Activated CD4-positive, alpha-beta T cell treated with anti-CD3 and anti-CD28 coated beads, Interleukin-2, Interleukin-6, amounts not matched to agents 100 ng/mL and 50 ng/mL, durations not matched to agents 16 hours and 8 hours (primary cell): ENCODE data around the gene FBXW9.
A peak's percentile ranks its signal among the peaks of the same experiment; 100 is the strongest.
"Not testable (repeated sequence)": the region's sequence is repeated elsewhere in the genome, so short reads cannot be mapped to it uniquely, and the experiment has no call there.

Experiments
- DNase-seq: peaks from one replicate; pipeline ENCODE4 v3.0.0-alpha.2; 2020

FBXW9 gene

DNA sequence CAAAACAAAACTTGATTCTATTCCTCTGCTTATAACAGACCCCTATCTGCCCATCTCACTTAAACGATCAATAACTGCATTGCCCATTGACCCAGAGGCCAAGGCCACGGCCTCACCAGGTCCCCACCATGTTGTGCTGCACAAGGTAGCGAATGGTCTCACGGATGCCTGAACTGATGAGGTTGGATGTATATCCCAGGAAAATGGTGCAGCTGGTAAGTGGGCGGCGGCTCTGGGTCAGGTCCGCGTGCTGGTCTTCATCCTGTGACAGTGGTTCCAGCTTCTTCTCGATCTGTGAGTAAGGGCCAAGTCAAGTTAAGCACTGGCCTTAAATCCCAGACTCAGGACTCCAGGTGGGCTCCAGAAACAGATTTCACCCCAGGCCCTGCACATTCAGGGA is 16.4 kb downstream of the FBXW9 start:
- no peak for DNase-seq

DNA sequence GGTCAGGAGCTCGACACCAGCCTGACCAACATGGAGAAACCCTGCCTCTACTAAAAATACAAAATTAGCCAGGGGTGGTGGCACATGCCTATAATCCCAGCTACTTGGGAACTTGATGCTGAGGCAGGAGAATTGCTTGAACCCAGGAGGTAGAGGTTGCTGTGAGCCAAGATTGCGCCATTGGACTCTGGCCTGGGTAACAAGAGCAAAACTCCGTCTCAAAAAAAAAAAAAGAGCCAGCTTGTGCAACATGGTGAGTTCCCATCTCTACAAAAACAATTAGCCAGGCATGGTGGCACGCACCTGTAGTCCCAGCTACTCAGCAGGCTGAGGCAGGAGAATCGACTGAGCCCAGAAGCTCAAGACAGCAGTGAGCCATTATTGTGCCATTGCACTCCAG is 18.4 kb downstream of the FBXW9 start:
- DNase-seq, result not testable (repeated sequence)

DNA sequence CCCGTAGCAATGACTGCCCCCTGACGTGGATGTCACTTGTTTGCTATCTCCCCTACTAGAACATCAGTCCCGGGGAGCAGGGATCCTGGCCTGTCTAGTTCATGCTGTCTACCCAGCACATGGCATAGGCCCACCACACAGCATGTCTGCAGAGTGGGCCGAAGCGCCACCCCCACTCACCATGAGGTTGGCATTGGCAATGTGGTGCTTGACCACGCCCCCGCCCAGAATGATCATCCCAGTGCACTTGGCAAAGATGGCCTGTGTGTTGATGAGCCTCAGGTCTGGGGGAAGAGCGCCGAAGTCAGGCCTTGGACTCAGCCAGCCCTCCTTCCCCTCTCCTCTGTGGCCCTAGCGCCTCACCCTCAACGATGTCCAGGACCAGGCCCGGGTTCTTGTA is 19.5 kb downstream of the FBXW9 start:
- DNase-seq, result no peak

DNA sequence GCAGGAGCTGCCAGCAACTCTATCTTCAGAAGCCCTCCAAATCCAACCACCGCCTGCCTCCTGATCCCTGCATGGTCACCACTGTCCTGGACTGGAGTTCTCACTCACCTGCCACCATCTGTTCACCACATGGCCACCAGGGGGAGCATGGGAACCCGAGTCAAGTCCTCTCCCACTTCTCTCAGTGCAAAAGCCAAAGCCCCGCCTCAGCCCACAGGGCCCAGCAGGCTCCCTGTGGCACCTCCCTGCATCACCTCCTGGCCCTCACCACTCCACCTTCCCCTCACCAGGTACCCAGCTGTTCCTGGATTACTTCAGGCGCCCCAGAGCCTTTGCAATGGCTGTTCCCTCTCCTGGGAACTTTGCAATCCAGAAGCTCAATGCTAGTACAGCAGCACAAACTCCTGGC is 20.0 kb downstream of the FBXW9 start:
- peak; percentile 93 for DNase-seq

DNA sequence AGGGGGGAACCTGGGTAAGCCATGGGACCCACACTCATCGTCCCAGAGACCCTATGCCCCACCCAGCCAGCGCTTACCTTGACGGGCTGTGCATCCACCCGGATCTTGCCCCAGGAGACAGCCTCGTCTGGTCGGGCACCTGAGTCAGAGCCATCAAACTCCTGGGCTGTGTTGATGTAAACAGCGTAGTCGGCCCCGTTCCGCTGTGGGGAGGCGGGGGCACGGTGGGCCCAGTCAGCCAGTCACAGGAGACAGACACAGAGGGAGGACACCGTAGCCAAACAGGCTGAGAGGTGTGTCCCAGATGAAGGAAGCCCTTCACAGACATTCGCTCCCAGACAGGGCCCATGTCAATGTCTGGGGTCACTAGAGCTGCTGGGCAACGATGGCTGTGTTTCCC is 20.5 kb downstream of the FBXW9 start:
- DNase-seq, result no peak

DNA sequence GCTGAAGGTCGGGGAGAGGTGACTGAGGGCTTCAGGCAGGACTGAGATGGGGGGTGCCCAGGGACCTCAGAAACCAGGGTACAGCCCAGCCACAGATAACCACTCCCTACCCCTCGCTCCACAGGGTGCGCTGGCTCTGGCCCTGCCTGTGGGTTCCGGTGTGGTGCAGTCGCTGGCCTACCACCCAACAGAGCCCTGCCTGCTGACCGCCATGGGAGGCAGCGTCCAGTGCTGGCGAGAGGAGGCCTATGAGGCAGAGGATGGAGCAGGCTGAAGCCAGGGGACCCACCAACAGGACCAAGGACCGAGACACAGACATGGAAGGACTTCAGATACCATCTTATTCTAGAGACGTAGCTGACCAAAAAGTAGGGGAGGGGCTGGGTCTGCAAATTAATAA is 21.0 kb downstream of the FBXW9 start:
- no peak for DNase-seq

DNA sequence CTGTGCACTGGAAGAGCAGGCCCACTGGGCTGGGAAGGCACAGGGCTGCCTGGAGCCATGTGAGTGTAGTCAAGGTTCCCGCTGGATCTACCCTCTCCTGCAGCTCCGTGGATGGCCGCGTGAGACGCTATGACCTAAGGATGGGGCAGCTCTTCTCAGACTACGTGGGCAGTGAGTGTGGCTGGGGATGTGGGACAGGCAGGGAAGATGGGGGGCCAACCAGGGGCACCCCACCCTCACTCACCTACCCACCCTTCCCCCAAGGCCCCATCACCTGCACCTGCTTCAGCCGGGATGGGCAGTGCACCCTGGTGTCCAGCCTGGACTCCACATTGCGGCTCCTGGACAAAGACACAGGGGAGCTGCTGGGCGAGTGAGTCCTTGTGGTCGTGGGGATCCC is 23.7 kb downstream of the FBXW9 start:
- DNase-seq, result no peak

DNA sequence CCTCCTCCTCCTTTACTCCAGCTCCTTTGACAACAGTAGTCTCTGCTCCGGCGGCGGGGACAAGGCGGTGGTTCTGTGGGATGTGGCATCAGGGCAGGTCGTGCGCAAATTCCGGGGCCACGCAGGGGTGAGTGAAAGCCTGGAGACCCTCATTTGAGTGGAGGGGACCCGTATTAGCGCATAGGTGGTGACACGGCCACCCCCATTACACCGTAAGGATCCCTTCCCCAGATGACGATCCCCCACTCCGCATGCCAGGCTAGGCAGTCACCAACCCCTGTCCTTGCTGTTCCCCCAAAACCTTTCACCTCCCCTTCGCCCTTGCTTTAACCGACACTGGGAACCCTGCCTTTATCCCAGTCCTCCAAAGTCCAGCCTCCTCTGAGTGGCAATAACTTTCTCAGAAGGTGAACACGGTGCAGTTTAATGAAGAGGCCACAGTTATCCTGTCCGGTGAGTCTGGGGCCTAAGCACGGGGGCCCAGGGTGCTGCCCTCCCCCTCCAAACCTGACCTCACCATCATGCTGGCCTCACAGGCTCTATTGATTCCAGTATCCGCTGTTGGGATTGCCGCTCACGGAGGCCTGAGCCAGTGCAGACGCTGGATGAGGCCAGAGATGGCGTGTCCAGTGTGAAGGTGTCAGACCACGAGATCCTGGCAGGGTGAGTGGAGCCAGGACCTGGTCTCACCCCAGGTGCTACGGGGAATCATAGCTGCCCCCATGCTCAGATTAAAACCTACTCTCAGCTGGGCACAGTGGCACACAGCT is 26.1 kb downstream of the FBXW9 start:
- no peak for DNase-seq

DNA sequence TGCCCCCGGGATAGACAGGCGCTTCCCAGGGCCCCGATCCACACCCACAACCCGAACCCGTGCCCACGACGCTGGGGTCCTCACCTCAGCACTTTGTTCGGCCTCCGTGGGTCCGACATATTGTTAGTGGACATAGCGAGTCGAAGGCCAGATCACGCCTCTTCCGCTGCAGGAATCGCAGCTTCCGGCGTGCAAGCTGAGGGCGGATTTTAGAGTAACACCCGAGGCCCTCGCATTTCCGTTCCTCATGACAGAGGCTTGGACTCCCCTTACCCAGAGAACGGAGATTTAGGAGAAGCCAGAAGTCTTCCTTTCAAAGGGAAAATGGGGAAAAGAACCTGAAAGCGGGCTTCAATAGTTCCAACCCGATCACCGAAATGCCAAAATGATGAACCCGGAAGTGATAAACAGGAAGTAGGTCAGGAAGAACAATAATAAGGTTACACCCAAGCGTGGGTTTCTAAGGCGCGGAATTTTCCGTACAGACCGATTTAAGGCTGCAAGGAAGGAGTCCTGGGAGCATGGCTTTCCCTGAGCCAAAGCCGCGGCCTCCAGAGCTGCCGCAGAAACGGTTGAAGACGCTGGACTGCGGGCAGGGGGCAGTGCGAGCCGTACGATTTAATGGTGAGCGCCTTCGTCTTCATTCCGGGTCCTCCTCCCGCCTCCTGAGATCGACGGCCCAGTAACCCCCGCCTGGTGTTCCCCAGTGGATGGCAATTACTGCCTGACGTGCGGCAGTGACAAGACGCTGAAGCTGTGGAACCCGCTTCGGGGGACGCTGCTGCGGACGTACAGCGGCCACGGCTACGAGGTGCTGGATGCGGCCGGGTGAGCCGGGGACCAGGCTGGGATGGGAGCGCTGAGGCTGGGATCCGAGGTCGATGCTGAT is 26.9 kb downstream of the FBXW9 start:
- peak; percentile 81 for DNase-seq

DNA sequence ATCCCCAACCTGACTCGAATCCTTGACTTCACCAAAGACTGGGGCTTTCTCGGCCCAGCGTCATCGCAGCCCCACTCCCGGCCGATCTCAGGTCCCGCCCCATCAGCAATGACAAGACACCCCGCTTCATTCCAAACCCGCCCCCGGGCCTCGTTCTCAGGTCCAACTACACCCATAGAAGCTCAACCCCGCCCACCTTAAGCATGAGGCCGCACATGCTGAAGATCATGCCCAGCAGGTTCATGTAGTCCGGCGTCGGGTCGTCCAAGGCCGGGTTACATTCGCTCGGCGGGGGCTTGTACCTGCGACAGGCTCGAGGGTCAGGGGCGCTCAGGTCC is 27.5 kb downstream of the FBXW9 start:
- DNase-seq, result peak; percentile 65

DNA sequence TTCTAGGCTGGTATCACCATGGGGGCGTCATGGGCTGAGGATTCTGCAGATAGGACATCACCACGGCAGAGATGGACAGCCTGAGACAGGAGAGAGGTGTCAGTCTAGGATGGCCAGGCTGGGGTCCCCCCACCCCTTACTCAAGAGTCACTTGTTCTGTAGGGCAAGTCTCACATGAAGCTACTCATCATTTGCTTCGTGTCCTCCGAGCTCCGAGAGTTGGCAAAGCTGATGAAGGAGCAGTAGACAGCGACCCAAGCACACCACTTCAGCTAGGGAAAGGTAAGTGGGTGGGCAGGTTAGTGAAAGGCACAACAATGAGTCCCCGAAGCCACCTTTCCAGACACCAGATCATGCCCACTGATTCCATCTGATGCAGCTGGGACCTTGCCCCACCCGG is 28.1 kb downstream of the FBXW9 start:
- DNase-seq, result no peak

DNA sequence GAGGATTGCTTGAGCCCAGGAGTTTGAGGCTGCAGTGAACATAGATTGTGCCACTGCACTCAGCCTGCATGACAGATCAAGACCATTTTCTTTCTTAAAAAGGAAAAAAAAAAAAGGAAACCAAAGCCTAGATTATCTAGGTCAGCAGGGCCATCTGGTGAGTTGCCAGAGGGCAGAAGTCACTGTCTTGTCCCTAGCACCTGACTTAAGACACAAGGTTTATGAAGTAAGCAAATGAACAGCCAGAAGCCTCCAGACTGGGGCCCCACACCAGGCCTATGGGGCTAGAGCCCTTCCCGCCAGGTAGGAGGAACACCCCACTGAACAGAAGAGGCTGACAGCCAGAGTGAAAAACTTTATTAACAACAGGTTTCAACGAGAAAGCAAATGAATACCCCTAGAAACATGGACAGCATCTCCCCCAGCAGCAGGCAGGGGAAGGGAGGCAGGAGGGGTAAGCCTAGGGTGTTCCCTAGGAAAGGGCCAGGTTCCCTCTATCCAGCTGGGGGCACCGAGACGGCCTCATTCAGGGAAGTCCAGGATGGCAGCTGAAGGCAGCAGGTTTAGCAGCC is 28.6 kb downstream of the FBXW9 start:
- no peak for DNase-seq

DNA sequence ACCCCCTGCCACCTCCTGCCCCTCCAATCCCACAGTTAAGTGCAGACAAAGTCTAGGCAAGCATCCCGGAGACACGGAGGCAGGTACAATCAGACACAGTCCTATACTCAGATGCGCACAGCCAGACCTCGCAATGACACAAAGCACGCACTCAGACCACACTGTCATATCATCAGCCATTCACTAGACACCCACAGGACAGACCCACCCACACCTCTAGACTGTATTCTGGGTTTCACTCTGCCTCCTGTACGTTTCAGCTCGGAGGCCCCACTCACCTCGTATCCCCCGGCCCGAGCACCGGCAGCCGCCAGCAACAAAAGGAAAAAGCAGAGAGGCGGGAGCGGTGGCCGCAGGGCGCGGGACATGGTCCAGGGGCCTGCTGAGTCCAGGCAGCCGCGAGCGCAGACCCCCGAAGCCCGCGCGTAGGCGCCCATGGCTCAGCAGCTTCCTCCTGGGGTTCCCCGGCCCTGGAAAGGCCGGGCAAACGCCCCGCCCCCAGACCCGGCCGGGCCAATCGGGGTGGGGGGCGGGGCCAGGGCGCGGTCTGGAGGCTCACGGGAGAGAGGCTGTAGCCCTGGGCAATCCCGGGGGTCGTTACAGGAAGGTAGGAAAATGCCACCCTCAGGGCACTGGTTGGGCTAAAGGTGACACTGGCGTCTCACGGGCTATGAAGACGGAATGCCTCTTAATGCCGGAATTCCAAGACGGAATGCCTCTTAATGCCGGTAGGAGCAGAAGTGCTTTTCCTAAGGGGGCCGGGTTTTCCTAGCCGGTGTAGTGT is 30.0 kb downstream of the FBXW9 start, which contains the start of the genes MAN2B1 and WDR83:
MAN2B1 (minus strand) TSS at position 478 of the 784 bp plus-strand sequence; CDS start at position 437, 41 bp downstream.
WDR83 (plus strand) TSS at position 543 of the 784 bp plus-strand sequence. CDS start 2,984 bp downstream, outside the sequence.
- DNase-seq, result peak; percentile 84

DNA sequence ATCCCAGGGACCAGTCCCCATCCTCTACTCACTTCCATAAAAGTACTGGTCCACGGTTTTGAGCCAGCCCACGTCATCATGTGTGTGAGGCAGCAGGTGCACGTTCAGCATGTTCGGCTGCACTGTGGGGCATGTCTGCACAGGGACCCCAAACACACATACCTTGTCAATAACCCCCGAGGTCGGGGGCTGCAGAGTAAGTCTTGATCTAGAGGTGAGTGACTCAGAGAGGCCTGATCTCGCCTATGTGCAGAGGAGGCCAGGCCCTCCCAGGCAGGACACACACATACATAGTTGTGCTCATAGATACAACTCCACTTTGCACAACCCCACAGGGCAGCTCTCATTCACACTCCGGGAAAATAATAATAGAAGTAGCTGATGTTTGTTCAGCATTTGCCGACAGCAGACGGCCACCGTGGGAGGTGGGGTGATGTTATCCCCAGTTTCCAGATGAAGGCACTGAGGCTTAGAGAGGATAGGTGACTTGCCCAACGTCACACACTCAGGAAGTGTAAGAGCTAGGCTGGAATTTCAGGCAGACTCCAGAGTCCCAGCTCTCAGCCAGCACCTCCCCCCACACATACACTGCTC is 30.7 kb downstream of the FBXW9 start:
- peak; percentile 35 for DNase-seq

DNA sequence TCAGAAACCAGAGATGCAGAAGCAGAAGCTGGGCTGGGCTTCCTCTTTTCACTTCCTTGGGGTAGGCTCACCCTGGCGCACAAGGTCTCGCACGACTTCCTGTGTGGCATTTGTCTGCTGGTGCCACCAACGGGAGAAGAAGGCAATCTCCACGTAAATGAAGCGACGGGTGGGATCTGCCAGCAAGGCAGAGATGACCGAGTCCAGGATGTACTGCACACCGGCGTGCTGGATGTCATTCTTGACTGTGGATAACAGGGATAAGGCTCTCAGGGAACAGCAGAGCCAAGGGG is 31.2 kb downstream of the FBXW9 start:
- peak; percentile 83 for DNase-seq

DNA sequence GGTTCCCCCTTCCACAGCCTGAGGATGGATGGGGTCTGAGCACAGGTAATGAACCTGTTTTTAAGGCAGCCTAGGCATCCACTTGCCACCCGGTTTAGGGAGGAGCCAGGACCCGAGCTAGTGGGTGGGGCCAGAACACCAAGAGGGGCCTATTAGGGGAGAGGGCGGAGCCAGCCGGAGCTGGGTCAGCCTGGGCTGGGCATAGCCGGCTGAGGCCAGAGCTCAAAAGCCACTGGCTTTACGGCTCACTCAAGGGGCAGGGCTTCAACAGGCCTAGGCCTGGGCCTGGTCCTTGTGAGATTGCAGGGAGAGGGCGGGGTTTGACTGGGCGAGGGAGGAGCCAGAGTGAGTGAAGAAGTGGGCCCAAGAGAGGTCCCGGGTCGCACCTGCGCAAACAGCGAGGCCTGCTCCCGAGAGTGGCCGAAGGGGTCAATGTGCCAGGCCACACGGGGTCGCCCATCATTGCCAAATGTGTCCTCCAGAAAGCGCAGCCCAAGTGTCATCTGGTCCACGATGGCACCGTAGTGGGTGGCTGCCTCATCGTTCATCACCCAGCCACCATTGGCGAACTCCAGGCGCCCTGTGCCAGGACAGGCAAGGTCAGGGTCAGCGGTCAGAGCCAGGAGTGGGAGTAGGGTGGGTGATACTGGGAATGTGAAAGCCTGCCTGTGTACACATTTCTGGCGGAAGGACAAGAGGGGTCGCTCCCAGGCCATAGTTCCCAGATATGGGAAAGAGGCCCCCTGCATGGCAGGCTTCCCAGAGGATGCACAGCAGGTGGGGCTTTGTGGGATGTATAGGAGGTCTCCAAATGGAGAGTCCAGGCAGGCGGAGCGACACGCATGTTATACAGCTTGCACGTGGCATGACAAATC is 31.8 kb downstream of the FBXW9 start:
- no peak for DNase-seq

DNA sequence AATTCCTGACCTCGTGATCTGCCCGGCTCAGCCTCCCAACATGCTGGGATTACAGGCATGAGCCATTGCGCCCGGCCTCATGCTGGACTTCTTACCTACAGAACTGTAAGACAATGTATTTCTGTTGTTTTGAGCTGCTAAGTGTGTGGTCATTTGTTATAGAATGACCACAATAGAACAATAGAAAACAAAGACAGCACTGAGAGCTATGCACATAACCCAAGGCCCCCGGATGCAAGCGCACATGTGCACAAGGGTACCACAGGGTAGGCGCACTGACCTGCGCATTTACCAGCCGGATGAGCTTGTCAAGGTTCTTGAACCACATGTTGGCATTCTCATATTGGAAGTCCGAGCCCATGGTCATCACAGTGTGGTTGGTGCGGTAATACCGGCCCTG is 35.5 kb downstream of the FBXW9 start:
- no peak for DNase-seq

DNA sequence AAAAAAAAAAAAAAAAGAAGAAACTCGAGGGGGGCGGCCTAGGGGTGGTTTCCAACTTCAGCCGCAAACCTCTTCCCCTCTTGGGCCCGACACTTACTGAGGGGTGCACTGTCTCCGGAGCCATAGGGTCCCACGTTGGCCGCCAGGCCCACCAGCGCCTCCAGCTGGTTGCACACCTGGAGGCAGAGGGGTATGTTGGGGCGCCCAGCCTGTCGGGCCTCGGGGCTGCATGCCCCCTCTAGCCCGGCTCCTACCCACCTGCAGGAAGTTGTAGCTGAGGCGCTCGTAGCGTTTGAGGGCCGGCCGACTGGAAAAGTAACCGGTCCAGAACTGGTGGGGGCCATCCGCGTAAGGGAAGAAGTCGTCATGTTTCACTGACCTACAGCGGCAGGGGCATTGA is 38.5 kb downstream of the FBXW9 start:
- no peak for DNase-seq

DNA sequence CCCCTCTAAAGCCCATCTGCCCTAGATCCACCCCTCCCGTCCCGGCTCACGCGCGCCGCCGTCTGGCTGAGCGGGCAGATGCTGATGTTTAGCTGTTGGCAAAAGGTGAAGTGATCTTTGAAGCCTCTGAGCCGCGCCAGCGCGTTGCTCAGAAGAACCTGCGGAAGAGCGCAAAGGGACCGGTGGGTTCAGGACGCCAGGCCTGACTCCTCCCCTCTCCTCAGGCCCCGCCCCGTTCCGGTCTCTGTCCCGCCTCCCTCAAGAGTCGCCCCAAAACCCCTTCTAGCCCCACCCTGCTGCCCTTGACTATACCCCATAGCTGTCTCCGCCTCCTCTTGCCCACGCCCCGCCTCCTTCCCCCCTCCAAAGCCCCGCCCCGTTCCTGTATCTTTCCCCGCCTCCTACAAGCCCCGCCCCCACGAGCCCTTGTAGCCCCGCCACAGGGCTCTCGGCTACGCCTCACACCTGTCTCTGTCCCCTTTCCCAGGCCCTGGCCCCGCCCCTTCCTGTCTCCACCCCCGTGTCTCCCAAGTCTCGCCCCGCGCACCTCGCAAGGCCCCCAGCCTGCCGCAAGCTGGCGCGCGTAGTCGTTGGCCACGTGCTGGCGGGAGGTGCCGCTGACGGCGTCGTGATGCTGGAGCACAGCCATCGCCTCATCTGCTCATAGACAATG is 39.4 kb downstream of the FBXW9 start:
- DNase-seq, result peak; percentile 31

DNA sequence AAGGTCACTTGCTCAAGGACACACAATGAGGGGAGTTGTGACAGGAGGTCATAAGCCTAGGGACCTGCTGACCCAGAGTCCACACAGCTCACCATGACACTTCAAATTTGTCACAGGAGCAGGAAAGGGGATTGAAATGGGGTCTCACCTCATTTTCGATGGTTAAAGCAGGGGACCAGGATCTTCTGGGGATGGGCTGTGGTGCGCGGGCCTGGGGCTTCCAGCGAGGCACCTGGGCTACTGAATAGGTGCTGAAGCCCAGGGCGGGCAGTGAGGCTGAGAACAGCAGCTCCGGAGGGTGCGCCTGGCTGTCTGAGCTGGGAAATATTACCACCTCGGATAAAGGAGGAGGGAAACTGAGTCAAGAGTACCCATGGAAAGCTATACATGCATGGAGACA is 40.9 kb downstream of the FBXW9 start:
- no peak for DNase-seq

DNA sequence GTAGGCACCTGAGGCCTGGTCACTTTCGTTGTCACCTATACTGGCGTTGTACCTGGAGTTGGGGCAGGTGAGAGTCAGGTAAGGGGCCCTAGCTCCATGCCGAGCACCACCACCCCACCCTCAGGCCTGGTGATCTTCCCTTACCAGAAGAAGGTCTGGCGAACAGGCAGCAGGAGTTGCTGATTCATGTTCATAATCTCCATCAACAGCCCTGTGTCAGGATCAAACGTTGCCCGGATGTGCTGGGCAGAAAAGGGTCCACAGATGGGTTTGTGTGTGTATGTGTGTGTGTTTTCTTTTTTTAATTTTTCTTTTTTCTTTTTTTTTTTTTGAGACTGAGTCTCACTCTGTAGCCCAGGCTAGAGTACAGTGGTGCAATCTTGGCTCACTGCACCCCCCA is 44.2 kb downstream of the FBXW9 start:
- DNase-seq, result no peak
